Fibroblast of skin of right quadriceps (primary cell): ENCODE measurements around the gene WDFY4.

ENCODE experiments used
- DNase-seq: peaks from one replicate; pipeline ENCODE4 v3.0.0-alpha.2; 2013

Gene WDFY4

DNA sequence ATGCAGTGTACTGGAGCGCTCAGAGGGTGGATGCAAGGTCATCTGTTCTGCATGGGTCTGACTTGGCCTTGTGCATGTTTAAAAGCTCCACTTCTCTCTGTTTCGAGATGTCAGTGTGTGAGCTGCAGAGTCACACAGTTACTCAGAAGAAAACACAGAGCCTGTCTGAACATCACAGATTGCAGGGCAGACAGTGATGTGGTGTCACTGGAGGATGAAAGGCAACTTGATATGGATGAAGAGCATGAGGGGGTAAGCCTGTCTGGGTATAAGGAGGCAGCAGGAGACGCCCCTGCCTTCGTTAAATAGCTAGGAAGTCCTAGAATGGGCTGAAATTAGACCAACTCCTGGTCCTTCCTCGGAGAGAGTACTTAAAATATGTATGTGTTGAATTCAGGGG is 322.5 kb downstream of the WDFY4 start:
- DNase-seq, result no peak

DNA sequence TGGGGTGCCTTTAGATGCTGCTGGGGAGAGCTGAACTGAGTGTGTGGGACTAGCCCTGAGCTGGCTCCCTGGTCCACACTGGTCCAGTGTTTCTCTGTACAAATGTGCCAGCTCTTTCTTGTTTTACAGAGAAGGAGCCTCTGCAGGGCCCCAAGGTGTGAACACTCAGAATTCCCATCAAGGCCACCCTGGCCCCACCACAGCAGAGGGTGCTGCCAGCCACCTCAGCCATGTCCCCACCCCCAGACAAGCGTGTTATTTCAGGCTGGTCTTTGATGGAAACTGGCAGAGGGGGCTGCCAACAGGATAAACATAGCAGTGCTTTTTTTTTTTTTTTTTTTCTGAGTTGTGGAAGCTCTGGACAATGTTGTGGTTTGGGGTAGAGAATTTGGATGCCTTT is 323.4 kb downstream of the WDFY4 start:
- no peak for DNase-seq

DNA sequence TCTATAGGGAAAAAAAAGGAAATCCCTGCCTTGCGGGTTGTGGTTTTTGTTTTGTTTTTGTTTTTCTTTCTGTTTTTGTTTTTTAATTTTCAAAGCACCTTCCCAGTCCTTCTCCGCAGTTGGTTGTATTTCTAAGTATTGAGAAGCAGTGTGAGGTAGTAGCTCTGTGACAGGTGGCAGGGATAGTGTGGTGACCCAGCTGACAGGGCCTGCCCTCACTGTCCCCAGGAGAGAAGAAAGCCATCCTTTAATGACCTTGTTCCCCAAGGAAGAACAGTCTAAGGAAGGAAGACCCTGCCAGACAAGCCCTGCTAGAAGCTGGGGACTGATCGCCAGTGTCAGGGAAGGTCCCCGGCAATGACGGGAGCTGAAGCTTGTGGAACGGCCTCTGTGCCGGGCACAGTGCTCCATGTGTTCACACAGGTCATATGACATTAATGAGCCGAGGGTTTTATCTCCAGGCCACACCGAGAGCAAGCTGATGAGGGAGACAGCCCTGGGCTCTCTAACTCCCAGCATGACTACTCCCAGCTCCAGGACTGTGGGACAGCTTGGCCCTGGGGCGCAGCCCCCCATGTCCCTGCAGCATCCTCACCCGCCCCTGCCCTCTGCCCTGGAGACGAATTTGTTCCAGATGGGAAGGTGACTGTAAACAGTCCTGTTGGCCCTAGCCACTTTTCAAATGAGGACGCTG is 324.0 kb downstream of the WDFY4 start:
- DNase-seq, result no peak

DNA sequence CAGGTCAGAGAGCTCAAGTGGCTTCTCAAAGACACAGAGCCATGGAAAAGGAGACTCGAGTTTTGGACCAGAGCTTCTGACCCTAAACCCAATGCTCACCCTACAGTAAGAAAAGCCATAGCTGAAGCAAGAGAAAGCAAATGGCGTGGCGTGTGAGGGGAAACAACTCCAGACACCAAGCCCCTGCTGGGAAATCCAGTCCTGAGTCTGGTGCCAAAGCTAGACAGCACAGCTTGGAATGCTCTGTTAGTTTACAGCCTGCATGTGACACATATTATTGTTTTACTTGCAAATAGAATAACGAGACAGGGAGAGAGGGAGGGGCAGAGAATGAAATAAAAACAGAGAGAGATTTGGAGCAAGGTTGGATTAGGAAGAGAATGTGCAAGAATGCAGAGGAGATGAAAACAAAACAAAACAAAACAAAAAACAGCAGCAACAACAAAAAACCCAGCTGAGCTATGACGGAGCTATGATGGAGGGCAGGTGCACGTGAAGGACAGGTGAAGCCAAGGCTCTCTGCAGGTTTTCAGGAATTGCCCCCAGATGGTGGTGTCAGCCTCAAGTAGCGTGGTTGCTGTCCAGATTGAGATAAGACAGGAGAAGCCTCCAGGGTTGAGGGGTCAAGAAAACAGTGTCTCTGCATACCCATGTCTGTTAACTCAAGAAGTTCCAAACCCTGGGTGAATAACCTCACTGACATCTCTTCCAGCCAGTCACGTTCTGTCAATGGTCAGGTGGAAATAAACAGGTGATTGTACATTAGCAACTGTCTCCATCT is 324.7 kb downstream of the WDFY4 start:
- no peak for DNase-seq

DNA sequence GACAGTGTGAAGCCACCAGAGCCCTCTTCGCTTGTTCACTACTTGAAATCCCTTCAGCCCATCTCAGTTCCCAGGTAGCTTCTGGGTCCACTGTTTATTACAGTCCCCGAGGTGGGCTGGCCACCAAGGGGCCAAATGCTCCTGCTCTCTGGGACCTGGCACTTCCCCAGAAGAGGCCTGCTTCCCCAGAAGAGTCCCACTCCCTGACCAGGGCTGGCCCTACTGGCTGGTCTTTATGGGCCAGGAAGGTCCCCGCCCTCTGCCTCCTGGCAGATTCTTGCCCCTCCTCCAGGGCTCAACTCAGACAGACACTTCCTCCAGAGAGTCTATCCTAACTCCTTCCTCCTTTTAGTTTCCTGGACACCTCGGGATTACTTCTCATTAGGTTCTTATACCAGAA is 325.6 kb downstream of the WDFY4 start:
- no peak for DNase-seq

DNA sequence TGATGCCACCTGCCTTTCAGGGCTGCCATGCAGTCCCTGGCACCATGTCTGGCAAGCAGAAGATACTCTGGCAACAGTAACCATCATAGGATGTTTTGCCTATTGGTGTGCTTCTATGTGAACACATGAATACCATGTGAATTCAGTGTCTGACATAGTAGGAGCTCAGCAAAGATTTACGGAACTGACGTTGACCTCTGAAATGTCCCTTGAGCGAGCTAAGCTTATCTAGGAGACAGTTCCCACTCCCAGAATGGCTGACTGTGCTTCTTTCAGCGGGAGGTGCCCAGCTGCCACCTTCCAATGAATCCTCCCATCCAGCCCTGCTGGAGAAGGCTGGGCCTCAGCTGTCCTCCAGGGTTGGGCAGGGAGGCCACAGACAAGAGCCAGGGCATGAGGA is 326.2 kb downstream of the WDFY4 start:
- DNase-seq, result no peak

DNA sequence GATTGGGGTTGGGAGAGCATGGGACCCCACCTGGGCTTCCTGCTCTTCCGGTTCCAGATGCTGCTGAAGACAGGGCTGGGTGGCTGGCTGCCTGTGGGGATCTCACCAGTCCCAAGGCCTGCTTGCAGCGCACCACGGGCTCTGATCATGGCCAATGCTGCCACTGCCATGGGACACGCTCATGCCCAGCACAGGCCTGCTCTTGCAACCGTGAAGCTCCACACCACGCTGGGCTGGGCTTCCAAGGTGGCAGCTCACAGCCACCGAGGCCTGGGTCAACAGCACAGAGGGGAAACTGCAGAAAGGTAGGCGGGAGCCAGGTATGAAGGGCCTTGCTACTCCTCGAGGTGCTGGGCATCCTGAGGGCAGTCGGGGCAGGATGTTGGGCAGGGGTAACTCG is 327.1 kb downstream of the WDFY4 start:
- no peak for DNase-seq

DNA sequence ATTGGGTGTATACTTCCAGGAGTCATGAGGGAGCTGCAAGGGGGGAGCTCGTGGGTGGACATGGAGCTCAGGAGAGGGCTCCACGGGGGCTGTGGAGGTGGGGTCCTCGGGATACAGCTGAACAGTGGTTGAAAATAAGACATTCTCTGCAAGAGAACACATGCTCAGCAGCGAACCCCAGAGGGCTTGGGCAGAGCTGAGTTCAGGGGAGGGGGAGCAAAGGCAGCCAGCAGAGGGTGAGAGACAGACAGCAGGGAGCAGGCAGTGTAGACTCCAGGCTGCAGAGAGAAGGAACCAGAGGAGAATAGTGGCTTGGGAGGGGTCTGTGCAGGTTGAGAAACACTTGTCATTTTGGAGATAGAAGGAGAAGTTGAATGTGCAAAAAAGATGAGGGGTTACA is 327.9 kb downstream of the WDFY4 start:
- no peak for DNase-seq

DNA sequence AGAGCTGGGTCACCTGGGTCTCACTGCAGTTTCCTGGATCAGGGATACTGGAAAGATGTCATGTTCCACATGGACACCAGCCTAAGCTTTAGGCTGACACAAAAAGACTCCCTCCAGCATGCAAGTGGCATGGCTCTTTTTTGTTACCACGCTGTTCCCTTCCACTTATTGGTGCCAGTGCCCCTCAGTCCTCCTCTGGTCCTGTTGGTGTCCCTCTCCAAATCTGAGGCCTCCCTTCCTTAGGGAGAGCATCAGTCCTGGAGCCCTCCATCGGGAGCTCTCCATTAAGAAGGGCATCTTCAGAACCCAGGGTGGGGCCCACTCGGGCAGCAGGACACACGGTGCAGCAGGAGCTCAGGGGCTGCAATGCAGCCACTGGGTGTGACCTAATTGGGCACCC is 331.0 kb downstream of the WDFY4 start:
- DNase-seq, result no peak

DNA sequence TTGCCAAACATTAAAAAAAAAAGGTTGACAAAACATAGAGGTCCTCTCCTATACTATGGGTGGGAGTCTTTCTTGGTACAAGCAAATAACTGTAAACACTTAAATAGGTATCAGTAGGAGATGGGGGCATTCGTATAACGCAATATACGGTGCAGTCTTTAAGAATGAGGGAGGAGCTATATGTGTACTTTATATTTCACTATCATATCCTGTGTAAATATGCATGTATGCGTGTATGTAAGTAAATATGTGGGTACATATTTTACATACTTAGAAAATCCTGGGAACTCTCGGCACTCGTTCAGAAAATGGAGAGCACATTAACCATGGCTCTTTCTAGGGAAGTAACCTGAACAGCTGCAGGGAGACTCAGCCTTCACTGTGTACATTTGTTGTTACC is 337.0 kb downstream of the WDFY4 start:
- DNase-seq, result no peak

DNA sequence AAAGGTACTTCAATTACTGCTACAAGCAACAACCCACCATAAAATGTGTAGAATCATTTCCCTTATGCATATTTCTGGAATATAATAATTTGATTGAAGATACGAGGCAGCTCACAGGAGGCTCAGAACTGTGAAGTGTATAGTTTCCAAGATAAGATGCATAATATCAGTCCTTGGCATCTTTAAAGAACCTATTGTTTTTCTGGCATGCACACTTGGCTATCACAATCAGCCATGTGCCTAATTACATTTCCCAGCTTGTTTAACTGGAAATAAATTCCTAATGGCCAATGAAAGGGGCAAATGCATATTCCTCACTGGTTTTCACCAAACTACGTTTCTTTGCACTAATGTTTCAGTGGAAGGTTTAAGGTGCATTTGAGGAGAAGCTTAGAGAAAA is 338.4 kb downstream of the WDFY4 start:
- no peak for DNase-seq

DNA sequence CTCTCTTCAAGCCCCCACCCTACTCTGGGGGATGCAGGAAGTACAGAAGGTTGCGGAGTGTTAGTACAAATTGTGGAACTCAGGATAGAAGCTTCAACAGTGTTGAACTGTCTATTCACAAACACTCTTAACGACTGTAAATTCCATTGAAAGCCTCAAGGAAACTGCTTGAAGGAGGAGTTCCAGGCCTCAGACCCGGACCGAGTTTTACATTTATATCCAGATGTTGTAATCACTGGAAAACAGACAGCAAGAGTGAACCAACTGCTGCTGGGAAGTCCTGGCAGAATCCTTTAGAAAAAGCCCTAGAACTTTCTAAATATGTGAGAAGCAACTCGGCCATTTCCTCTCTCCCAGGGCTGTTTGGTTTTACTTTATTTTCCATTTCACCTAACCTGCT is 339.1 kb downstream of the WDFY4 start:
- peak; percentile 22 for DNase-seq

DNA sequence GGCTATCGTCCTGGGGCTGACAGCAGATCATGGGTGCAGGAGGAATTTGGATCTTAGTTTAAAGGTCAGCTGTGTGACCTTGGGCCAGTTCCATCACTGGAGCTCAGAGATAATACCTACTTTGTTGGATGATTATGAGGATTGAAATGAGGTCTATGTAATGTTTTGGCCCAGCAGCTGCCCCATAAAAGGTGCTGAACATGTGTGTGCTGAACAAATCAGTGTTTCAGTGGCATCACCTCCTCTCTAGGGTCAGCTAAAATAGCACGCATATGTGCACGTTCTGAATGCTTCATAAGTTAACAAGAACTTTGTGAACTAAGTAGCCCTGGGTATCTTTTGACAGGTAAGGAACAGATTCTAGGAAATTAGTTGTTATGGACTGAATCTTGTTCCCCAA is 339.8 kb downstream of the WDFY4 start:
- DNase-seq, result no peak

DNA sequence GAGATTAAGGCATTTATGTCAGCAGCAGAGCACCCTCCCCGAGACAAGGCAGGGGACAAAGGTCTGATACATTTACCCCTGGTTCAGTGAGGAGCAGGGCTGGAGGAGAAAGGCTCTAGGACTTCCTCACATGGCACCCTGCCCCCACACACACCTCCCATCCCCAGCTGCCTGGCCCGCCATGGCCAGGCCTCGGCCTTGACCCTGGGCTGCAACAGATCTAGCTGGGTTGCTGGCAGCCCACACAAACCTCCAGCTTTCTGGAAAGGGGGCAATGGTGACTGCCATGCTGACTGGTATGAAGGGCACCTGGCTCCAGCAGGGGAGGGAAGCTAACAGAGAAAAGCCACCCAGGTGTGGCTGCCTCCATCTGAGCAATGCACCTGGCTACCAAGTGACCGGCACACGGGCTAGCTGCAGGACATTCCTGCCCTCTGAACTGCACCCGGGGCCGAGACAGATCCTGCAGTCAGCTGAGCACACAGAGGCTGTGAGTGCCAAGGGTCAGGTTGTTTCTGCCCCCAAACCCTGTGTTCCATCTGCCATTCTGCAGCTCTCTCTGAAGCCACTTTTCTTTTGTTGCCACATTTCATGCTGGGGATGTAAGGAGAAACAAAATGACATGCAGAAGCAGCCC is 340.8 kb downstream of the WDFY4 start:
- no peak for DNase-seq

DNA sequence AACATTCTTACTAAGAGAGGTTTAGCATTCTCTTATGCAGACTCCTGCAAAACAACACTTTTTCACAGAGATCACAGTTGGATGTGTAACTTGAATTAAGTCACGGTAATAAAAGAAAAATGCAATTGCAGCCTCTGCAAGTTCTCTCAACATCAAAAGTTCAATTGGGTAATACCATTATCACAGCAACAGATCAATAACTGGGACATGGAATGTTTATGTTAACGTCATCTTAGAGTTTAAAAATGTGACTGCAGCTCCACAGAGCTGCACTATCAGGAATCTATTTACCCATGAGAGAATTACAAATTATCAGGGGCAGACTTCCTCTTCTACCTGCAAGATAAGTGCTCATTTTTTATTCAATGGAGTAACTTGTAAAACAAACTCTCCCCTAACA is 344.0 kb downstream of the WDFY4 start:
- DNase-seq, result no peak

DNA sequence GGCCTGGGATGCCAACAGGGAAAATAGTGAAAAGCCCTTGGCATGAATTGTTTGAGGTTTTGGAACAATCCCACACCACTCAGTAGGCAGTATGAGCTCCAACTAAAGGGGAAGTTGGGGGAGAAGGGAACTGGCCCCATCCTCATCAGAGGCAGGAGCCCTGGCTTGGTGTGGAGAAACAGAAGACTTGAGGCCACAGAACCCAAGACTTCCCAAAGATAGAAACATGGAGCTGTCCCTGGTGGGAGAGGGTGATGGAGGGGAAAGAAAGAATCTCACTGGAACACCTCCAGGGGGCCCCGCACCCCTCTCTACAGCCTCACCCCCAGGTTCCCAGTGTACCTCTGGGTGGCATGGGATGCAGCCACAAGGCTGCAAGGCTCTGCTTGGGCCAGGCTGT is 345.0 kb downstream of the WDFY4 start:
- DNase-seq, result no peak
